EL (cell line): ENCODE measurements around the gene METTL21A.
A peak's percentile ranks its signal among the peaks of the same experiment; 100 is the strongest.
"Not testable (repeated sequence)": the region's sequence is repeated elsewhere in the genome, so short reads cannot be mapped to it uniquely, and the experiment has no call there.

Experiments
- DNase-seq: peaks from one replicate; pipeline ENCODE4 v3.0.0-alpha.2; 2016

Gene METTL21A

DNA sequence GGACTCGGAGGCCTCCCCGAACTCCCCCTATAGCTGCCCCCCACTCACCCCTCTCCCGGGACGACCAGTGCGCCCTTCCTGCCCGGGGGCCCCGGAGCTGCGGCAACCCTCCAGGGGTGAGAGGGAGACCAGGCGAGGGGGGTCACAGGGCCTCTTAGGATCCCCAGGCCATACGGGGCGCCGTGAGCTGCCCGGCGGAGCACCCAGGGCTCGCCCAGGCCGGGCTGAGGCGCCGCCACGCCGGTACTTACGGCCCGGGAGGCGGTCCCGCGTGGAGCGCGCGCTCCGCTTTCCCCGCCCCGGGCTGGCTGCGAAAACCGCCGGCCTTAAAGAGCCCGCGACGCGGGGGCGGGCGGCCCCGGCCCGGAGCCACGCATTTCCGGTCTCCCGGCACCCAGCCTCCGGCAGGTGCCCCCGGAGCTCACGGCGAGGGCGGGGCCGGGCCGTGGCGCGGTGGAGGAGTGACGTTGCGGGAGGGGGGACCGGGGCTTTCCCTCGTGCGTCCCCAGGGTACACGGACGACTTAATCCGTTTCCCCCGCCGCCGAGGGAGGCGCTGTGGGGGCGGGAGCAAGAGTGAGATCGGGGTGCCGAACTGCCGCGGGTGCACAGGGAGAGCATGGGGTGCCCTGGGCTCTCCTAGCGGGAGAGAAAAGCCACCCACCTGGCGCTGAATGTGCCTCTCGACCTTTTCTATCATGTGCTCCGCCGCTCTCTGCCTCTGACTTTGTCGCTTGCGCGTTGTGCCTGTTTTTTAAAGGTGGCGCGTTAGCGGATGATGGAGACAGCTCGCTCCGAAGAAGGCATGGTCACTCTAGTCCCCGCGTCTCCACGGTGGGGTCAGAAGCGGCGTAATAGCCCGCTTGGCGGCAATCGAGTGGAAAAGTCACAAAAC is at the start of gene METTL21A:
Gene METTL21A (minus strand): TSS at position 381 of the 894 bp plus-strand sequence. CDS start 1,019 bp downstream, outside the sequence.
- peak; percentile 89 for DNase-seq

- no peak for DNase-seq
These were observed 49.6 kb upstream of the METTL21A start for GRCh38 chr2:207674826-207675225.

- DNase-seq, result no peak
These were observed 49.1 kb upstream of the METTL21A start for GRCh38 chr2:207674266-207674774.

GRCh38 chr2:207673431-207673830 is 48.2 kb upstream of the METTL21A start:
- no peak for DNase-seq

- no peak for DNase-seq
These were observed 45.7 kb upstream of the METTL21A start for GRCh38 chr2:207670887-207671286.

DNA sequence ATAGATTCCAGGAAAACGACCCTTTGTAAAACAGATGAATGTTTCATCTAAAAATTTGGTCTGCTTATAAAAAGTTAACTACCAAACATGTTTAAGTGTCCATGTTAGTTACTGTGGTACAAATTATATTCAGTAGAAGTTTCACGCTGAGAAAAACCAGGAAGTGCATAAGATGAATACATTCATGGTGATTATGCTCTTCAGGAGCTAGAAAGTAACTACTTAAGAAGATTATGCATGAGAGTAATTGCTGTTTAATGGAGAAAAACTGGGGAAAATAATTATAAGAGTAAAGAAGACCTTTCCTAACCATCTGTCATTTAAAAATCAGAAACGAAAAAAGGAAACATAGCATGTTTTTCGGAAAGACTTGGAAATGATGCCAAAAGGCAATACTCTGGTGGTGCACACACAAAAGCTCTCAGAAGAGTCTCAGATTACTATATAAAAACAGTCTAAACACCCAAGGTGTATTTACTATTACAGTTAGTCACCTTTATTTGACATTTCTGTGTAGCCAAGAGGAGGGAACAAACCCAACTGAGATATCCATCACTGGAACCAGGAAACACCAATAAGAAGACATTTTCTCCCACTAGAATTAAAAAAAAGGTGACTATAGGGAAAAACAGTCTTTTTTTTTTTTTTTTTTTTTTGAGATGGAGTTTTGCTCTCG is 38.8 kb upstream of the METTL21A start:
- DNase-seq, result no peak

DNA sequence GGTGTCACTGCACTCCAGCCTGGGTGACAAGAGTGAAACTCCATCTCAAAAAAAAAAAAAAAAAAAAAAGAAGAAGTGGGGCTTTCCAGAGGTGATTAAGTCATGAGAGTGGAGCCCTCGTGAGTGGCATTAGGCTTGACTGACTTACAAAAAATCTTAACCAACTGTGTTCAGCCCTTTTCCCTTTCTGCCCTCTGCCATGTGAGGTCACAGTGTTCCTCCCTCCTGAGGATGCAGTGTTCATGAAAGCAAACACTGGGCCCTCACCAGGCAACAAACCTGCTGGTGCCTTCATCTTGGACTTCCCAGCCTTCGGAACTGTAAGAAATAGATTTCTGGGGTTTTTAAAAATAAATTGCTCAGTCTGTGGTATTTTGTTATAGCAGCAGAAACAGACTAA is 37.0 kb upstream of the METTL21A start:
- no peak for DNase-seq

DNA sequence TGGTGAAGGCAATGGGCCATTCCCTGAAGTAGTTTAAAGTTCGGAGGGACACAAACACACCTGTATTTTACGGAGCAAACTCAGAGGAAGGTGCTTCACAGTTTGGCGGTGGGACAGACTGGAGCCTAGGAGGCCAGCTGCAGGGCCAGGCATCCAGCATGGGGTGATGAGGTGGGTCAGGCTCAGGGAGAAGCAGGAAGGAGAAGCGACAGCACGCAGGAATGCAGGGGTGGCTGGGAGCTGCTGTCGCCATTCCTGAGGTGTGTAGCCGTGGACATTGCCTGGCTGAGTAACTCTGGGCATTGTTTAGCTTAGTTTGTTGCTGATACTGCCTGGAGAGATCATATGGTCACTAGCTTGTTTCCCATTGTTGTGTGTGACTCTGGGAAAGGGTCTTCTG is 35.8 kb upstream of the METTL21A start:
- DNase-seq, result no peak

DNA sequence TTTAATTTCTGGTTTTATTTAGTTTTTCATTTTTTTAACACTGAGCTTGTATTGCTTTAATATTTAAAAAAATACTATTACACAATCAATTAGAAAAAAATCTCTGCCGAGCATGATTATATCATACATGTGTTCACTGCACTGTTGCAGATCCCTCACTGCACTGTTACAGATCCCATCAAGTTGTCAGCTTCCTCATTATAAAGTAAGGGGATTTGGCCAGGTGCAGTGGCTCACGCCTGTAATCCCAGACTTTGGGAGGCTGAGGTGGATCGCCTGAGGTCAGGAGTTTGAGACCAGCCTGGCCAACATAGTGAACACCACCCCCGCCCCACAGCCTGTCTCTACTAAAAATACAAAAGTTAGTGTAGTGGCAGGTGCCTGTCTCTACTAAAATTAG is 33.0 kb upstream of the METTL21A start:
- DNase-seq, result no peak

DNA sequence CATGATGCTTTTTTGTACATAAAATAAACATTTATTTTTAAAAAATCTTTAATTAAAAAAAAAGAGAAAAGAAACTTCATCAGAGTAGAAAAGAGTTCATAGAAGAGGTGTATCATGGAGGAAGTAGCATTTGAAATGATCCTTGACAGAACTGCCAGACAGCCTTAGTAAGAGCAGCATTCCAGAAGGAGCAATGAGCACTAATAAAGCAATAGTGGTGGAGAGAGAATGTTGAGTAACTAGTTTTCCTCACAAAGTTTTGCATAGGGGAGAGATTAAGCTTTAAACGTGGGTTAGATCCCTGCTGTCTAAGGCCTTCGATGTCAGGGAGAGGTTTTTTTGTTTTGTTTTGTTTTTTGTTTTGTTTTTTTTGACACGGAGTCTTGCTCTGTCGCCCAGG is 29.8 kb upstream of the METTL21A start:
- no peak for DNase-seq

- DNase-seq, result not testable (repeated sequence)
These were observed 21.4 kb upstream of the METTL21A start for GRCh38 chr2:207646582-207646981.

GRCh38 chr2:207643892-207644291 is 18.7 kb upstream of the METTL21A start:
- DNase-seq, result no peak

DNA sequence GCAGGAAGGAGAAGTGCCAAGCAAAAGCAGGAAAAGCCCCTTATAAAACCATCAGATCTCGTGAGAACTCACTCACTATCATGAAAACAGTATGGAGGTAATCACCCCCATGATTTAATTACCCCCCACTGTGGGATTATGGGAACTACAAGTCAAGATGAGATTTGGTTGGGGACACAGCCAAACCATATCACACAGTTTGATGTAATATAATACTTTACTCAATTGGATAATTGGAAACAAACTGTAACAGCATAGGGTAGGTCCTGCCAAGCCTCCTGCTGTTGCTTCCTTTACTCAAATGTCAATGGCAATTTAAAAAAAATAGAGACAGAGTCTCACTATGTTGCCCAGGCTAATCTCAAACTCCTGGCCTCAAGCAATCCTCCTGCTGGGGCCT is 15.5 kb upstream of the METTL21A start:
- DNase-seq, result no peak

DNA sequence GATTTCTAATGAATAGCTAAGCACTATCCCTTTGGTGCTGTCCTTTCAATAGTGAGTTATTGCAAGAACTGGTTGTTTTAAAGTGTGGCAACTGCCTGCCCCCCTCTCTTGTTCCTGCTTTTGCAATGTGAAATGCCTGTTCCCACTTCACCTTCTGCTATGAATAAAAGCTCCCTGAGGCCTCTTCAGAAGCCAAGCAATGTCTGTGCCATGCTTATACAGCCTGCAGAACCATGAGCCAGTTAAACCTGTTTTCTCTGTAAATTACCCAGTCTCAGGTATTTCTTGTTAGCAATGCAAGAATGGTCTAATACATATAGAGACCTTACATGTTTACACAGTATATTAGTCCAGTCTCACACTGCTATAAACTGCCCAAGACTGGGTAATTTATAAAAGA is 15.0 kb upstream of the METTL21A start:
- no peak for DNase-seq

DNA sequence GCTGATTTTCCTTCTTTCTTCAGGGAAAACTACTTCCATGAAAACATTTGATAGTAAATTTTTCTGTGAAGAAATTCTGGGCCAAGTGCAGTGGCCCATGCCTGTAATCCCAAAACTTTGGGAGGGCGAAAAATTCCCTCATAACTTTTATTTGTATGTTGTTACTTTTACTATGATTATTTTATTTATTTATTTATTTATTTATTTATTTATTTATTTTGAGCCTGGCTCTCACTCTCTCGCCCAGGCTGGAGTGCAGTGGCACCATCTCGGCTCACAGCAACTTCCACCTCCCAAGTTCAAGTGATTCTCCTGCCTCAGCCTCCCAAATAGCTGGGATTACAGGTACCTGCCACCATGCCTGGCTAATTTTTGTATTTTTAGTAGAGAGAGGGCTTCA is 14.1 kb upstream of the METTL21A start:
- DNase-seq, result not testable (repeated sequence)

- DNase-seq, result peak; percentile 68
These were observed 10.4 kb upstream of the METTL21A start for GRCh38 chr2:207635468-207636200.

DNA sequence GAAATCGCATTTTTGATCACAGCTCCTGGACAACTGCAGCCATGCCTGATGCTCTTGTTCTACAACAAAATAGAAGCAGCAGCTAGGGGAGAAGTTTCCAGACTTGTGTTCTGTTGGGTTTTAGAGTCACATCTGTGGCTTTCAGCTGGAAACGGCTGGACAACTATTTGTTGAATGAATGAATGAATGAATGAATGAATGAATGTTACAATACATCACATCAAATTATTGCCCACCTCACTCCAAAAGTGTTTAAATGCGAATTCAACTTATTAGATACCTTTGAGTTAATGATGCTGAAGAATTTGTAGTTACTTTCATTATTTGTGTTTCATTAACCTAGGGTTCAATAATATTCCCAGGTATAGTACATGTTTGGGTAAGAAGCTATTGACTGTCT is 8.5 kb upstream of the METTL21A start:
- no peak for DNase-seq

DNA sequence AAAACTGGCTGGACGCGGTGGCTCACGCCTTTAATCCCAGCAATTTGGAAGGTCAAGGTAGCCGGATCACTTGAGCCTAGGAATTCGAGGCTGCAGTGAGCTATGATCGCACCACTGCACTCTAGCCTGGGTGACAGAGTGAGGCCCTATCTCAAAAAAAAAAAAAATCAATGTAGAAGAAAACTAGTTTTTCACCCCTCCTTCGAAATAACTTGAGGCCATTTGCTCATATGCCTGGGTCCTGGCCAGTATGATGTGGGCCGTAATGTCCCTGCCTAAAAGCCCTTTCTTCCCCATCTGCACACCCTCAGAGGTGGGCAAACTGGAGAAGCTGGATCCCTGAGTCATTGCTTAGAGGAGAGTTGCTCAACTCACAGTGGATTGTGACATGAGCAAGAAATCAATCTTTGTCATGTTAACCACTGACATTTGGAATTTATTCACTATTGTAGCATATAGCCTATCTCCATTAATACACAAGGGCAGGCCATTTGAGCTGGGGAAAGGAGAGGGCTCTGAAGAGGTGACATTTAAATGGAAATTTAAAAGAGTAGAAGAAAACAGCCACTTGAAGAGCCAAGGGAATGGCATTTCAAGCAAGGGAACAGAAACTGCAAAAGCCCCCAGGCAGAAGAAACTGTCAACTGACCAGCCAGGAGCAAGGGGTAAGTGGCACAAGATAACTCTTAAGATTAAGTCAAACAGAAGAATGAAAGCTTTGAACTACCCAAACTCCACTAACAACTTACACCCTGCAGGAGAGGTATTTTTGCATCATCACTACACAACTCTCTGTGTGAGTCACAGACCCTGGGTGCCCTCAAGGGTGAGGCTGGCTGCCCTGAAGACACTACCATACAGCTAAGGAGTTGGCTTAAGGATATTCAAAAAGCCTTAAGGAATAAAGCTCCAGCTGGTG is 7.6 kb upstream of the METTL21A start:
- DNase-seq, result peak; percentile 80

GRCh38 chr2:207630491-207630890 is 5.3 kb upstream of the METTL21A start:
- DNase-seq, result no peak

DNA sequence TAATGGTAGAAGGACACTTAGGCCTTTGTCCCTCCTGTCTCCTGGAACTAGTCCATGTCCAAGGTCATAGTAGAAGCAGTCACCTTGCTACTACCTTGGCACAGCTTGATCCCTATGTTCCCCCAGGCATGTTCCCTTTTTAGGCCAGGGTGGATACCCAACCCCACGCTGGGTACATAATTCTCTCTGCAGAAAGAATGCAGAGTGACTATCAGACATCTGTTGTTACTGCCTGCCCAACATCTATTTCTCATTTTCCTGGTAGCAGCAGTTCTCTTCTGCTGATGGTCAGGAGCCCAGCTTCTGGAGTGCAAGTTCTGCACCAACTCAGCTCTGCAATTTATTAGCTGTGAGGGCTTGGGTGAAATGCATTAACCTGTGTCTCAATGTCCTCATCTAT is 4.4 kb upstream of the METTL21A start:
- no peak for DNase-seq

DNA sequence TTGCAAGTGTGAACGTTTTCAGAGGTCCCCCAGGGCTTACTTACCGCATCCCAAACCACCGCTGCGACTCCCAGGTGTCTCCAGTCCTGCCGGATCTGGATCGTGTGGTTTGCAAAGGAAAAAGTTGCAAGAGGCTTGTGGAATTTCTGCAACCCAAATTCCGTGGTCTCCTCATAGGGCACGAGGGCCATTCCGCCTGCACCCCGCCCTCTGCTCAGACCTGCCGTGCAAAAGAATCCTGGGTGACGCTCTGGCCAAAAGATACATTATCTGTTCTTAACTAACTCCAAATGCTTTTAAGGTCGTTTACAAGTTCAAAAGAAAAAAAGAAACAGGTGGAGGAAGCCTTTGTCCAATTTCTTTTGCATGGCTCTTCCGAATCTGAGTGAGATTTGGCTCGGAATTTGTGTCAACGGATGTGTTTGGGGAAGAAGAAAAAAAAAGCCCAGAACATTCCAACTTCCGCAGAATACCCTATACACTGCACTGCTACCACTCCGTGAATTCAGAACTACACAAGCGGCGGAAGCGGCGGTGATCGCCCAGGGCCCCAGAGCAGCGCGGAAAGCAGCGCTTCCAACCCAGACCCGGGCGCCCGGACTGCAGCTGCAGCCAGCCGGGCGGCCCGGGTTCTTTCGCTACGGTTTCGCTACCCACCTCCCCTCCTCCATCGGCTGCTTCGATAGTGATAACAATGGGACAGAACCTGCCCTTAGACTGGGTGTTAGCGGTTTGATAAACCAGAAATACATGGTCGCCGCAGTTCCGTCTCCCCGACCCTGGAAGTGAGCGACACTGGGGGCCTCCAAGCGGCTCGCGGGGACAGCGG is 795 bp downstream of the METTL21A start:
- peak; percentile 75 for DNase-seq
